Measurements from ENCODE around the gene SHF.

- TF ChIP-seq EZH2phosphoT487 (IDR thresholded peaks at IDR 0.05; ENCODE audit: borderline replicate concordance, low read length), result no peak
- no peak for TF ChIP-seq CTCF (IDR thresholded peaks at IDR 0.05; ENCODE audit: low read depth, low read length, poor library complexity, severe bottlenecking)
Observed at GRCh38 chr15:45168751-45169551, 18.8 kb downstream of the SHF start.
